Measurements from ENCODE around the gene KLHL34. TPM values are rescaled to one million over a fixed set of nuclear protein-coding genes. Genes with fewer than 3 reads are reported as not detected.

Gene KLHL34
- total and polyA plus RNA-seq, 8 donors: 0.02 to 0.16 (median 0.08) TPM; not detected in 3

DNA sequence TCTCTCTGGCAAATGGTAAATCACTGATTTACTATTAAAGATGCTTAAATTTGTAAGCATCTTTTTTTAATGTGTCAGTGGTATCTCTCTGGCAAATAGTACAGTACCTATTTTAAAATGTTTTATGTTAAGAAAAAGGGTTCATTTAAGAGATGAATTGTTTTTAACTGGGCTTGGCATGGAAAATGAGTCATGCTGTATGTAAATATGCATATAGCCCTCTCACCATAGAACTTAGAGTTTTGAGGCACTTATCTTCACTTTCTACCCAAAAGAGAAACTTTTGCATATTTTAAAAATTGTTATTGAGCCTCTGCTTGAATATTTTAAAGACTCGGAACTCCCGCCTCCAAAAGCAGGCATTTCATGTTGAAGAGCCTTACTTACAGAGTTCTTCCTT, 37.9 kb downstream of the KLHL34 start:
- Histone ChIP-seq H3K9me3 (no peaks in the 10 kb centered on the region), H3K4me3 (no peak overlapping the region), H3K36me3 (no peaks in the 10 kb centered on the region), H3K4me1 (no peaks in the 10 kb centered on the region), H3K27ac (no peak overlapping the region), H3K27me3 (peaks cover 0 to 8% (median 0%) of the 10 kb centered on the region in 4 donors)
- ATAC-seq (no peak), DNase-seq (no peak), FAIRE-seq (no peak)
- TF ChIP-seq, protein P1, sequence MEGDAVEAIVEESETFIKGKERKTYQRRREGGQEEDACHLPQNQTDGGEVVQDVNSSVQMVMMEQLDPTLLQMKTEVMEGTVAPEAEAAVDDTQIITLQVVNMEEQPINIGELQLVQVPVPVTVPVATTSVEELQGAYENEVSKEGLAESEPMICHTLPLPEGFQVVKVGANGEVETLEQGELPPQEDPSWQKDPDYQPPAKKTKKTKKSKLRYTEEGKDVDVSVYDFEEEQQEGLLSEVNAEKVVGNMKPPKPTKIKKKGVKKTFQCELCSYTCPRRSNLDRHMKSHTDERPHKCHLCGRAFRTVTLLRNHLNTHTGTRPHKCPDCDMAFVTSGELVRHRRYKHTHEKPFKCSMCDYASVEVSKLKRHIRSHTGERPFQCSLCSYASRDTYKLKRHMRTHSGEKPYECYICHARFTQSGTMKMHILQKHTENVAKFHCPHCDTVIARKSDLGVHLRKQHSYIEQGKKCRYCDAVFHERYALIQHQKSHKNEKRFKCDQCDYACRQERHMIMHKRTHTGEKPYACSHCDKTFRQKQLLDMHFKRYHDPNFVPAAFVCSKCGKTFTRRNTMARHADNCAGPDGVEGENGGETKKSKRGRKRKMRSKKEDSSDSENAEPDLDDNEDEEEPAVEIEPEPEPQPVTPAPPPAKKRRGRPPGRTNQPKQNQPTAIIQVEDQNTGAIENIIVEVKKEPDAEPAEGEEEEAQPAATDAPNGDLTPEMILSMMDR (IDR thresholded peaks at IDR 0.05): no peak
- intact Hi-C loops (cut with DNase I): no loop called here
- 89 to 95% methylated on average over 2 of the region's 2 CpGs for WGBS, 2 donors

DNA sequence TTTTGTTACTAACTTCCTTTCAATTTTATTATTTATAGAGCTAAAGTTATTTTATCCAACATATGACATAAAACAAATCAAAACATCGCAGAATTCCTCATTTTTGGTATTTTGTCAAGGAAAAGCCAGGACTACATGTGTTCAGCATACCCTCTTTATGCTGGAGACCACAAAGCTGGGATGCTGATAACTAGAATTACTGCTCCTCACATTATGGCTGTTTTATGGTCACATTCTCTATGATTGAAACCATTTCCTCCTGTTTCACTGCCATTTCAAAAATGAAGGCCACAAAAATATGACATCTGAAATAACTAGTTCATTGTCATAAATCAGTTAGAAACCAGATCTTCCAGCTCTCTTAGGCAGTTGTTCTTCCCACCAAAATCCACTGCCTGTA, 41.7 kb downstream of the KLHL34 start:
- H3K4me3 ChIP-seq: no peak overlapping the region
- FAIRE-seq (no peak), ATAC-seq (no peak), DNase-seq (no peak)
- intact Hi-C loops (cut with DNase I): no loop called here
- TF ChIP-seq, protein P1 (IDR thresholded peaks at IDR 0.05): no peak
- WGBS, 2 donors: 61 to 91% methylated on average over 1 of the region's 1 CpG
- peaks cover 0 to 8% (median 0%) of the 10 kb centered on the region in 4 donors for H3K27me3 ChIP-seq
- no peaks in the 10 kb centered on the region for H3K36me3 ChIP-seq
- no peaks in the 10 kb centered on the region for H3K9me3 ChIP-seq
- no peak overlapping the region for H3K27ac ChIP-seq
- no peaks in the 10 kb centered on the region for H3K4me1 ChIP-seq

DNA sequence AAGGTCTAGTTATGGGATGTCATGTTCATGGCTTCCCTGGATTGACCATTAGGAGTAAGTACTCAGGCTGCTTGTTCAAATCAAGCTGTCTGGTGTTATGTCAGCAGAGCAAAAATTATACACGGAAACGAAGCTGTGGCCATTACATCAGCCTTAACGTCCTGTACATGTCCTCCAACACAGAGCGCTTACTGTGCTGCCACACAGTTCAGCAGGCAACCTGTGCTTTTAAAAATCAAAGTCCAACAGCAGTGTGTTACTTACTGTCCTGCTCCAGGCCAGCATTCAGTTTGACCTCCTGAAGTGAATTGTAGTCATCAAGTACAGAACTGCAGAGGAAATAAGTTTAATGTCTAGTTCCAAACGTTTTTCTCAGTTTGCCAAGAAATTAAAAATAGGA, 46.0 kb downstream of the KLHL34 start:
- no peak for ATAC-seq
- TF ChIP-seq, protein P1 (IDR thresholded peaks at IDR 0.05): no peak
- no peak for FAIRE-seq
- Histone ChIP-seq H3K36me3 (no peaks in the 10 kb centered on the region), H3K9me3 (no peaks in the 10 kb centered on the region), H3K27ac (no peak overlapping the region), H3K27me3 (no peaks in the 10 kb centered on the region), H3K4me3 (no peak overlapping the region), H3K4me1 (no peaks in the 10 kb centered on the region)
- DNase-seq: no peak
- WGBS, 2 donors: 58 to 72% methylated on average over 5 of the region's 5 CpGs
- intact Hi-C loops (cut with DNase I): no loop called here

DNA sequence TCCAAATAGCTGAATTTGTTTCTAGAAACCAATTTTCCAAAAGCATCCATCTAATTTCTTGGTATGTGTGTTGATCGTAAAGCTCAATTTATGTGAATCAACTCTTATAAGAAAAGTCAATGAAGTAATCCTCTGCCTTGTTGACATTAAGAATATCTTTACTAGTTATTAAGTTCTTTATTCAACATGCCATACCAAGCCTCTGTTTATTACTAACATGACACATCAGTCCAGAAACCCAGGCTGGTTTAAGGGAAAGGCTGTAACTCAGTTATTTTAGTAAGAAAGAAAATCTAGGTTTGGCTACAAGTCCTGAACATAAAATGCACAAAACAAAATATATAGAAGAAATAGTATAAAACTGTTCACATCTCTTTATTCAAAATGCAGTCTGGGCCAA, 48.0 kb downstream of the KLHL34 start:
- no peak overlapping the region for H3K4me3 ChIP-seq
- H3K36me3 ChIP-seq: no peaks in the 10 kb centered on the region
- FAIRE-seq: peak; percentile 67
- no peaks in the 10 kb centered on the region for H3K9me3 ChIP-seq
- H3K27ac ChIP-seq: no peak overlapping the region
- H3K4me1 ChIP-seq: no peaks in the 10 kb centered on the region
- TF ChIP-seq, protein P1 (IDR thresholded peaks at IDR 0.05): no peak
- intact Hi-C loops (cut with DNase I): no loop called here
- no peak for DNase-seq
- H3K27me3 ChIP-seq: no peaks in the 10 kb centered on the region
- ATAC-seq: no peak
- WGBS, 2 donors: 92 to 98% methylated on average over 1 of the region's 1 CpG

DNA sequence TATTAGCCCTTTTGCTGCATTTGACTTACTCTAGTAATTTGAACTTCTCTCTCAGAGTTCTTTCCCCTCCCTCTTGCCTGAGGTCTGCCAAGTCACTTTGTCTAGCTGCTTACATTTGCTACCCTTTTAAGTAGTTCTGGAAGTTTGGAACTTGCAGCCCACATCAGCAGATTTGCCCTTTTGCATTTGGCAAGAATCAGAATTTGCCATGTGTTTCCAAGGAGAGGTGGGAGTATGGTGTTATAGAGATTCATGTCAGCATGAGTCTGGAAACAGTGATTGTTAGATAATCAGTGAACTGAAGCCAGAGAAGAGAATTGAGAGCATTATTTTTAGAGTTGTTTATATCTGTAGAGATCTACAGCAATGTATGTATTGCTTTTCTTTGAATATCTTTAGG, 52.1 kb downstream of the KLHL34 start:
- Histone ChIP-seq H3K27ac (no peak overlapping the region), H3K4me3 (no peak overlapping the region), H3K36me3 (no peaks in the 10 kb centered on the region), H3K9me3 (no peaks in the 10 kb centered on the region), H3K27me3 (no peaks in the 10 kb centered on the region), H3K4me1 (no peaks in the 10 kb centered on the region)
- FAIRE-seq (peak; percentile 32), ATAC-seq (no peak), DNase-seq (no peak)
- TF ChIP-seq, protein P1 (IDR thresholded peaks at IDR 0.05): no peak
- intact Hi-C loops (cut with DNase I): no loop called here

Other genes starting within 250 kb of the KLHL34 start
- under 1 TPM in 1 of 6 donors, not detected in 5; 0.28 TPM for gene SMPX, start 99.8 kb upstream of the KLHL34 start, total RNA-seq
- under 1 TPM in 1 of 2 donors, not detected in 1; 0.09 TPM for gene SMPX, start 99.8 kb upstream of the KLHL34 start, polyA plus RNA-seq
- gene MBTPS2, start 181.3 kb upstream of the KLHL34 start, total RNA-seq: 1 to 10 TPM; 5.2 to 8.7 (median 7.8) TPM
- 1 to 10 TPM; 1.1 to 3.7 TPM for gene MBTPS2, start 181.3 kb upstream of the KLHL34 start, polyA plus RNA-seq
- gene YY2, start 197.7 kb upstream of the KLHL34 start, total RNA-seq: 1 to 10 TPM in 1 of 6 donors, under 1 TPM in 5; 0.56 to 1.0 (median 0.81) TPM
- under 1 TPM; 0.85 to 0.99 TPM for gene YY2, start 197.7 kb upstream of the KLHL34 start, polyA plus RNA-seq